Measurements from ENCODE around the gene SUPT20HL2. TPM values are rescaled to one million over a fixed set of nuclear protein-coding genes. Genes with fewer than 3 reads are reported as not detected.

Gene SUPT20HL2
- total and polyA plus RNA-seq, 8 donors, result not detected

GRCh38 chrX:24333371-24333770 is 19.5 kb upstream of the SUPT20HL2 start:
- Histone ChIP-seq H3K9me3 (no peaks in the 10 kb centered on the region), H3K27me3 (peaks cover 0 to 6% (median 0%) of the 10 kb centered on the region in 3 donors), H3K36me3 (no peaks in the 10 kb centered on the region), H3K4me3 (no peak overlapping the region), H3K4me1 (no peaks in the 10 kb centered on the region), H3K27ac (no peak overlapping the region)
- 71 to 84% (median 79%) methylated on average over 1 of the region's 1 CpG for WGBS, 5 donors
- TF ChIP-seq POLR2AphosphoS5 (IDR thresholded peaks at IDR 0.05), result no peak
- TF ChIP-seq, protein P1, sequence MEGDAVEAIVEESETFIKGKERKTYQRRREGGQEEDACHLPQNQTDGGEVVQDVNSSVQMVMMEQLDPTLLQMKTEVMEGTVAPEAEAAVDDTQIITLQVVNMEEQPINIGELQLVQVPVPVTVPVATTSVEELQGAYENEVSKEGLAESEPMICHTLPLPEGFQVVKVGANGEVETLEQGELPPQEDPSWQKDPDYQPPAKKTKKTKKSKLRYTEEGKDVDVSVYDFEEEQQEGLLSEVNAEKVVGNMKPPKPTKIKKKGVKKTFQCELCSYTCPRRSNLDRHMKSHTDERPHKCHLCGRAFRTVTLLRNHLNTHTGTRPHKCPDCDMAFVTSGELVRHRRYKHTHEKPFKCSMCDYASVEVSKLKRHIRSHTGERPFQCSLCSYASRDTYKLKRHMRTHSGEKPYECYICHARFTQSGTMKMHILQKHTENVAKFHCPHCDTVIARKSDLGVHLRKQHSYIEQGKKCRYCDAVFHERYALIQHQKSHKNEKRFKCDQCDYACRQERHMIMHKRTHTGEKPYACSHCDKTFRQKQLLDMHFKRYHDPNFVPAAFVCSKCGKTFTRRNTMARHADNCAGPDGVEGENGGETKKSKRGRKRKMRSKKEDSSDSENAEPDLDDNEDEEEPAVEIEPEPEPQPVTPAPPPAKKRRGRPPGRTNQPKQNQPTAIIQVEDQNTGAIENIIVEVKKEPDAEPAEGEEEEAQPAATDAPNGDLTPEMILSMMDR (IDR thresholded peaks at IDR 0.05), result no peak
- no peak for TF ChIP-seq POLR2A (IDR thresholded peaks at IDR 0.05)
- TF ChIP-seq EP300 (IDR thresholded peaks at IDR 0.05), result no peak
- no peak for DNase-seq
- intact Hi-C loops (cut with DNase I; ENCODE audit: low total_unique reads), result no loop called here

- TF ChIP-seq POLR2A (IDR thresholded peaks at IDR 0.05), result no peak
- TF ChIP-seq POLR2AphosphoS5 (IDR thresholded peaks at IDR 0.05), result no peak
- TF ChIP-seq, protein P1 (IDR thresholded peaks at IDR 0.05), result no peak
- no peak for TF ChIP-seq EP300 (IDR thresholded peaks at IDR 0.05)
- DNase-seq, result no peak
- H3K4me3 ChIP-seq, result no peak overlapping the region
- intact Hi-C loops (cut with DNase I; ENCODE audit: low total_unique reads), result no loop called here
- WGBS, 5 donors, result 64 to 86% (median 76%) methylated on average over 4 of the region's 4 CpGs
- H3K27ac ChIP-seq, result no peak overlapping the region
- H3K4me1 ChIP-seq, result no peaks in the 10 kb centered on the region
- H3K36me3 ChIP-seq, result no peaks in the 10 kb centered on the region
- H3K9me3 ChIP-seq, result no peaks in the 10 kb centered on the region
- H3K27me3 ChIP-seq, result peaks cover 0 to 6% (median 0%) of the 10 kb centered on the region in 3 donors
Observed at GRCh38 chrX:24332878-24333277, 19.0 kb upstream of the SUPT20HL2 start.

- Histone ChIP-seq H3K27ac (no peak overlapping the region), H3K4me3 (no peak overlapping the region), H3K27me3 (peaks cover 0 to 4% (median 0%) of the 10 kb centered on the region in 3 donors), H3K4me1 (no peaks in the 10 kb centered on the region), H3K36me3 (no peaks in the 10 kb centered on the region), H3K9me3 (no peaks in the 10 kb centered on the region)
- 85 to 100% (median 88%) methylated on average over 1 of the region's 1 CpG for WGBS, 5 donors
- intact Hi-C loops (cut with DNase I; ENCODE audit: low total_unique reads), result no loop called here
- DNase-seq, result no peak
- no peak for TF ChIP-seq POLR2AphosphoS5 (IDR thresholded peaks at IDR 0.05)
- TF ChIP-seq POLR2A (IDR thresholded peaks at IDR 0.05), result no peak
- TF ChIP-seq, protein P1 (IDR thresholded peaks at IDR 0.05), result no peak
- no peak for TF ChIP-seq EP300 (IDR thresholded peaks at IDR 0.05)
Observed at GRCh38 chrX:24325231-24325630, 11.4 kb upstream of the SUPT20HL2 start.

GRCh38 chrX:24321741-24322395 is 8.0 kb upstream of the SUPT20HL2 start:
- Histone ChIP-seq H3K4me3 (no peak overlapping the region), H3K27ac (no peak overlapping the region), H3K9me3 (no peaks in the 10 kb centered on the region), H3K4me1 (no peaks in the 10 kb centered on the region), H3K36me3 (no peaks in the 10 kb centered on the region), H3K27me3 (peaks cover 0 to 4% (median 0%) of the 10 kb centered on the region in 3 donors)
- TF ChIP-seq POLR2A (IDR thresholded peaks at IDR 0.05) (no peak), POLR2AphosphoS5 (IDR thresholded peaks at IDR 0.05) (no peak), EP300 (IDR thresholded peaks at IDR 0.05) (no peak)
- TF ChIP-seq, protein P1 (IDR thresholded peaks at IDR 0.05), result no peak
- 67 to 88% (median 80%) methylated on average over 4 of the region's 4 CpGs for WGBS, 5 donors
- no peak for DNase-seq
- intact Hi-C loops (cut with DNase I; ENCODE audit: low total_unique reads), result no loop called here

Measured in stomach (tissue), 9 donors.